Measurements from ENCODE around the gene DOCK4. TPM values are rescaled to one million over a fixed set of nuclear protein-coding genes. Genes with fewer than 3 reads are reported as not detected.

DOCK4 gene
- total and polyA plus RNA-seq, 2 of the 8 experiments (the other 6 are each of a cell fraction or from before 2014, with no cell fraction given), result 5.1 to 23.6 TPM

GRCh38 chr7:112152186-112152585 is 54.0 kb downstream of the DOCK4 start:
- DNase-seq (ENCODE audit: low read depth in 1 of 2, low spot score in 2 of 2), result no peak
- Histone ChIP-seq H2BK12ac (ENCODE audit: low read depth, low read length) (no peak overlapping the region), H2BK5ac (ENCODE audit: low read depth, low read length) (no peak overlapping the region), H3K4ac (replicated peaks; ENCODE audit: insufficient read length, low read depth, low read length) (no peak overlapping the region), H3K79me2 (ENCODE audit: control insufficient read depth in 1 of 2, insufficient read depth in 2 of 2, low read length in 2 of 2) (peaks cover 0 to 23% of the 10 kb centered on the region in 2 experiments; a peak in 1 of 4 replicates), H4K91ac (replicated peaks; ENCODE audit: insufficient read length, low read length) (no peak overlapping the region), H4K5ac (ENCODE audit: insufficient read length, low read depth, low read length) (no peak overlapping the region), H3K27me3 (replicated peaks in 1 of 4; ENCODE audit: control insufficient read depth in 3 of 4, extremely low read depth in 1 of 4, insufficient read depth in 3 of 4, low read length in 3 of 4) (no peaks in the 10 kb centered on the region), H3K9me3 (ENCODE audit: insufficient read depth in 2 of 2, low read depth in 1 of 2, low read length in 1 of 2) (no peaks in the 10 kb centered on the region), H4K20me1 (replicated peaks in 1 of 2; ENCODE audit: control insufficient read depth in 1 of 2, insufficient read depth in 2 of 2, low read length in 2 of 2) (no peaks in the 10 kb centered on the region), H3K4me1 (replicated peaks in 1 of 4; ENCODE audit: control insufficient read depth in 3 of 4, insufficient read depth in 4 of 4, low read length in 3 of 4) (peaks cover 0 to 4% (median 0%) of the 10 kb centered on the region in 4 experiments; a peak in 2 of 7 replicates), H3K23me2 (ENCODE audit: low read depth, low read length) (no peaks in the 10 kb centered on the region), H2BK15ac (ENCODE audit: low read length) (no peak overlapping the region), H2AK5ac (ENCODE audit: low read depth, low read length) (no peak overlapping the region), H2BK20ac (ENCODE audit: low read length) (no peak overlapping the region), H3K79me1 (ENCODE audit: low read depth, low read length) (no peaks in the 10 kb centered on the region), H3K56ac (replicated peaks; ENCODE audit: insufficient read length, low read depth, low read length) (no peak overlapping the region), H3K4me2 (ENCODE audit: insufficient read depth in 1 of 2, low read depth in 2 of 2, low read length in 2 of 2) (no peak overlapping the region), H3K14ac (ENCODE audit: insufficient read length) (no peak overlapping the region), H3K4me3 (ENCODE audit: extremely low read depth in 1 of 4, insufficient read depth in 2 of 4, low read depth in 3 of 4, low read length in 4 of 4) (no peak overlapping the region), H3K36me3 (ENCODE audit: control insufficient read depth in 2 of 4, insufficient read depth in 4 of 4, low read length in 3 of 4) (no peaks in the 10 kb centered on the region), H3K23ac (ENCODE audit: insufficient read length) (no peak overlapping the region), H4K8ac (ENCODE audit: extremely low read depth, insufficient read depth, low read length) (no peak overlapping the region), H3K18ac (ENCODE audit: extremely low read depth, low read length) (no peak overlapping the region), H2BK120ac (replicated peaks; ENCODE audit: low read depth, low read length) (no peak overlapping the region), H3K27ac (ENCODE audit: low read depth, low read length) (no peak overlapping the region), H2AFZ (ENCODE audit: low read length) (no peak overlapping the region), H3K9ac (replicated peaks in 1 of 4; ENCODE audit: extremely low read depth in 1 of 4, low read depth in 3 of 4, low read length in 3 of 4) (no peak overlapping the region)
- no peak for FAIRE-seq
- ChIA-PET CTCF (ENCODE audit: partially characterized antibody) (interaction anchor here (1.0 to 1.3 kb wide), 3 partner anchors 9 to 12 kb away, joined by 3 to 4 read pairs (median 3); no protein-coding TSS in a partner anchor), POLR2A (ENCODE audit: partially characterized antibody) (no interaction called here)
- no peak for TF ChIP-seq ATF3 (IDR thresholded peaks at IDR 0.05; ENCODE audit: insufficient read depth, low read depth, low read length)
- TF ChIP-seq HDAC2 (IDR thresholded peaks at IDR 0.05; ENCODE audit: borderline replicate concordance in 1 of 2, low read depth in 2 of 2, low read length in 2 of 2), result no peak
- TF ChIP-seq RFX5 (IDR thresholded peaks at IDR 0.05; ENCODE audit: borderline replicate concordance, low read depth, low read length), result no peak
- TF ChIP-seq POLR2AphosphoS5 (IDR thresholded peaks at IDR 0.05; ENCODE audit: low read depth, low read length), result no peak
- no peak for TF ChIP-seq GTF2F1 (IDR thresholded peaks at IDR 0.05; ENCODE audit: borderline replicate concordance, low read depth, low read length)
- TF ChIP-seq SP2 (IDR thresholded peaks at IDR 0.05; ENCODE audit: low read length), result no peak
- no peak for TF ChIP-seq CHD2 (IDR thresholded peaks at IDR 0.05; ENCODE audit: low read length)
- no peak for TF ChIP-seq RXRA (IDR thresholded peaks at IDR 0.05; ENCODE audit: insufficient read depth, low read depth, low read length)
- no peak for TF ChIP-seq SUZ12 (IDR thresholded peaks at IDR 0.05; ENCODE audit: low read length)
- TF ChIP-seq, protein P1, sequence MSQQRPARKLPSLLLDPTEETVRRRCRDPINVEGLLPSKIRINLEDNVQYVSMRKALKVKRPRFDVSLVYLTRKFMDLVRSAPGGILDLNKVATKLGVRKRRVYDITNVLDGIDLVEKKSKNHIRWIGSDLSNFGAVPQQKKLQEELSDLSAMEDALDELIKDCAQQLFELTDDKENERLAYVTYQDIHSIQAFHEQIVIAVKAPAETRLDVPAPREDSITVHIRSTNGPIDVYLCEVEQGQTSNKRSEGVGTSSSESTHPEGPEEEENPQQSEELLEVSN (IDR thresholded peaks at IDR 0.05), result no peak
- no peak for TF ChIP-seq JUN (IDR thresholded peaks at IDR 0.05; ENCODE audit: low read depth, low read length)
- TF ChIP-seq TCF12 (IDR thresholded peaks at IDR 0.05; ENCODE audit: low read depth, low read length), result no peak
- TF ChIP-seq NRF1 (IDR thresholded peaks at IDR 0.05; ENCODE audit: low read depth, low read length), result no peak
- TF ChIP-seq MAFK (IDR thresholded peaks at IDR 0.05; ENCODE audit: low read depth, low read length), result no peak
- WGBS, 2 experiments (ENCODE audit: extremely low coverage in 1 of 2, insufficient coverage in 1 of 2, insufficient read length in 1 of 2, insufficient replicate concordance in 2 of 2, low coverage in 1 of 2, low lambda C conversion rate in 2 of 2, missing lambda C conversion rate in 1 of 2), result 87% methylated on average over 2 of the region's 2 CpGs; no CpG with 5 or more reads in 1 of the 2 experiments

All from H1 (cell line).